BLaER1 treated with 17β-estradiol and CSF1 and Interleukin-3, amounts not matched to agents 10 nM and 100 nM (cell line): ENCODE results near the gene TBC1D9.
A peak's percentile ranks its signal among the peaks of the same experiment; 100 is the strongest.

ENCODE experiments used
- H3K27ac ChIP-seq, 11 experiments: shearing (Covaris generic); formaldehyde crosslinking; 2 replicates each; pipeline ENCODE4 v1.8.1; 2022
- H3K27me3 ChIP-seq, 11 experiments: shearing (Covaris generic); formaldehyde crosslinking; 2 replicates each; pipeline ENCODE4 v1.8.1; 2022
- H3K36me3 ChIP-seq, 11 experiments: shearing (Covaris generic); formaldehyde crosslinking; 2 replicates each; pipeline ENCODE4 v1.8.1; 2022
- H3K4me1 ChIP-seq, 10 experiments: shearing (Covaris generic); formaldehyde crosslinking; 2 replicates each; pipeline ENCODE4 v1.8.1; 2022
- H3K4me2 ChIP-seq, 11 experiments: shearing (Covaris generic); formaldehyde crosslinking; 2 replicates each; pipeline ENCODE4 v1.8.1; 2022
- H3K4me3 ChIP-seq, 10 experiments: shearing (Covaris generic); formaldehyde crosslinking; 2 replicates each; pipeline ENCODE4 v1.8.1; 2022
- H3K9ac ChIP-seq, 11 experiments: shearing (Covaris generic); formaldehyde crosslinking; 2 replicates each; pipeline ENCODE4 v1.8.1; 2022
- H3K9me3 ChIP-seq, 11 experiments: shearing (Covaris generic); formaldehyde crosslinking; replicated peaks in 1 of 11; 2 replicates each; pipeline ENCODE4 v1.8.1; 2022
- H4K20me1 ChIP-seq, 11 experiments: shearing (Covaris generic); formaldehyde crosslinking; 2 replicates each; pipeline ENCODE4 v1.8.1; 2022
- Cebpa-rat ChIP-seq, 11 experiments: shearing (Covaris generic); IDR thresholded peaks; 2 replicates each; pipeline ENCODE4 v1.8.1; 2022

TBC1D9 gene

GRCh38 chr4:140756319-140757231, at the start of gene TBC1D9:
Gene TBC1D9 (minus strand): TSS chr4:140756385. CDS start chr4:140756045, 340 bp downstream.
- TF ChIP-seq Cebpa-rat (IDR thresholded peaks at IDR 0.05), result no peak
- Histone ChIP-seq H3K4me3 (peak within 1 kb of the TSS; percentile 67 to 80 (median 72)), H3K27me3 (peaks cover 0 to 10% (median 0%) of the 10 kb centered on the region in 11 experiments; a peak in 5 of 22 replicates), H3K9ac (peak within 1 kb of the TSS; percentile 71 to 90 (median 80)), H4K20me1 (peaks cover 0 to 7% (median 0%) of the 10 kb centered on the region in 11 experiments; a peak in 2 of 22 replicates), H3K36me3 (no peaks in the 10 kb centered on the region), H3K4me2 (peak within 1 kb of the TSS; percentile 55 to 86 (median 78)), H3K9me3 (peaks cover 11 to 19% (median 16%) of the 10 kb centered on the region in 11 experiments), H3K4me1 (peaks cover 0 to 29% (median 10%) of the 10 kb centered on the region in 10 experiments; a peak in 11 of 20 replicates), H3K27ac (peak within 1 kb of the TSS; percentile 48 to 94 (median 75))

GRCh38 chr4:140805293-140805692, 49.1 kb upstream of the TBC1D9 start:
- Histone ChIP-seq H4K20me1 (no peaks in the 10 kb centered on the region), H3K27ac (peak overlapping the region in 8 of 11 experiments; percentile 33 to 88 (median 81); a peak in 15 of 22 replicates), H3K4me3 (no peak overlapping the region), H3K27me3 (no peaks in the 10 kb centered on the region), H3K4me2 (peak overlapping the region in 7 of 11 experiments; percentile 75 to 91 (median 83); a peak in 12 of 22 replicates), H3K9me3 (peaks cover 0 to 6% (median 0%) of the 10 kb centered on the region in 11 experiments; a peak in 3 of 22 replicates), H3K36me3 (no peaks in the 10 kb centered on the region), H3K9ac (no peak overlapping the region), H3K4me1 (peaks cover 71 to 100% (median 98%) of the 10 kb centered on the region in 10 experiments)
- TF ChIP-seq Cebpa-rat (IDR thresholded peaks at IDR 0.05), result no peak

GRCh38 chr4:140802591-140802990, 46.4 kb upstream of the TBC1D9 start:
- no peak overlapping the region for H3K9ac ChIP-seq
- H3K4me3 ChIP-seq, result no peak overlapping the region
- peaks cover 0 to 6% (median 0%) of the 10 kb centered on the region in 11 experiments; a peak in 3 of 22 replicates for H3K9me3 ChIP-seq
- no peaks in the 10 kb centered on the region for H3K27me3 ChIP-seq
- H3K36me3 ChIP-seq, result no peaks in the 10 kb centered on the region
- peak overlapping the region; percentile 7 to 81 (median 67); a peak in 19 of 22 replicates for H3K4me2 ChIP-seq
- peak overlapping the region in 3 of 11 experiments; percentile 6 to 24 (median 8); a peak in 3 of 22 replicates for H3K27ac ChIP-seq
- TF ChIP-seq Cebpa-rat (IDR thresholded peaks at IDR 0.05), result no peak
- H3K4me1 ChIP-seq, result peaks cover 54 to 99% (median 97%) of the 10 kb centered on the region in 10 experiments
- H4K20me1 ChIP-seq, result no peaks in the 10 kb centered on the region

GRCh38 chr4:140800666-140801065, 44.5 kb upstream of the TBC1D9 start:
- H3K4me1 ChIP-seq, result peaks cover 46 to 91% (median 88%) of the 10 kb centered on the region in 10 experiments
- H4K20me1 ChIP-seq, result no peaks in the 10 kb centered on the region
- no peaks in the 10 kb centered on the region for H3K36me3 ChIP-seq
- no peaks in the 10 kb centered on the region for H3K27me3 ChIP-seq
- peak overlapping the region in 7 of 11 experiments; percentile 35 to 57 (median 40); a peak in 11 of 22 replicates for H3K27ac ChIP-seq
- H3K4me3 ChIP-seq, result no peak overlapping the region
- no peak for TF ChIP-seq Cebpa-rat (IDR thresholded peaks at IDR 0.05)
- peak overlapping the region; percentile 46 to 81 (median 67) for H3K4me2 ChIP-seq
- peaks cover 0 to 6% (median 0%) of the 10 kb centered on the region in 11 experiments; a peak in 3 of 22 replicates for H3K9me3 ChIP-seq
- peak overlapping the region in 3 of 11 experiments; percentile 1 to 38 (median 31); a peak in 2 of 22 replicates for H3K9ac ChIP-seq

- TF ChIP-seq Cebpa-rat (IDR thresholded peaks at IDR 0.05), result no peak
Measured at GRCh38 chr4:140799686-140800225, 43.6 kb upstream of the TBC1D9 start.

GRCh38 chr4:140793291-140793690, 37.1 kb upstream of the TBC1D9 start:
- Histone ChIP-seq H3K9ac (no peak overlapping the region), H3K4me1 (peaks cover 31 to 65% (median 54%) of the 10 kb centered on the region in 10 experiments), H3K9me3 (peaks cover 4 to 9% (median 7%) of the 10 kb centered on the region in 11 experiments; a peak in 21 of 22 replicates), H3K36me3 (peaks cover 0 to 4% (median 0%) of the 10 kb centered on the region in 11 experiments; a peak in 1 of 22 replicates), H3K27ac (no peak overlapping the region), H3K27me3 (no peaks in the 10 kb centered on the region), H4K20me1 (no peaks in the 10 kb centered on the region), H3K4me2 (peak overlapping the region in 5 of 11 experiments; percentile 0 to 49 (median 26); a peak in 5 of 22 replicates), H3K4me3 (no peak overlapping the region)
- TF ChIP-seq Cebpa-rat (IDR thresholded peaks at IDR 0.05), result no peak

More at GRCh38 chr4:140799686-140800225, 43.6 kb upstream of the TBC1D9 start:
- H3K4me3 ChIP-seq, result no peak overlapping the region
- H3K27ac ChIP-seq, result peak overlapping the region in 2 of 11 experiments; percentile 23 to 40; a peak in 5 of 22 replicates
- H3K9me3 ChIP-seq, result peaks cover 0 to 6% (median 0%) of the 10 kb centered on the region in 11 experiments; a peak in 1 of 22 replicates
- no peak overlapping the region for H3K9ac ChIP-seq
- H3K27me3 ChIP-seq, result no peaks in the 10 kb centered on the region
- H3K36me3 ChIP-seq, result no peaks in the 10 kb centered on the region
- peak overlapping the region in 8 of 11 experiments; percentile 1 to 81 (median 70); a peak in 14 of 22 replicates for H3K4me2 ChIP-seq
- peaks cover 43 to 82% (median 79%) of the 10 kb centered on the region in 10 experiments for H3K4me1 ChIP-seq
- no peaks in the 10 kb centered on the region for H4K20me1 ChIP-seq

- Histone ChIP-seq H3K27me3 (no peaks in the 10 kb centered on the region), H3K27ac (peak overlapping the region in 9 of 11 experiments; percentile 31 to 82 (median 63); a peak in 14 of 22 replicates), H3K9ac (peak overlapping the region in 5 of 11 experiments; percentile 37 to 59 (median 51); a peak in 5 of 22 replicates), H3K36me3 (peaks cover 0 to 4% (median 0%) of the 10 kb centered on the region in 11 experiments; a peak in 1 of 22 replicates), H3K4me1 (peaks cover 22 to 48% (median 38%) of the 10 kb centered on the region in 10 experiments), H3K4me3 (no peak overlapping the region), H3K9me3 (peaks cover 12 to 16% (median 13%) of the 10 kb centered on the region in 11 experiments; a peak in 21 of 22 replicates), H3K4me2 (peak overlapping the region; percentile 63 to 89 (median 73)), H4K20me1 (no peaks in the 10 kb centered on the region)
- TF ChIP-seq Cebpa-rat (IDR thresholded peaks at IDR 0.05), result no peak
Measured at GRCh38 chr4:140790765-140791164, 34.6 kb upstream of the TBC1D9 start.

GRCh38 chr4:140790171-140790570, 34.0 kb upstream of the TBC1D9 start:
- Histone ChIP-seq H3K9me3 (peaks cover 12 to 16% (median 13%) of the 10 kb centered on the region in 11 experiments; a peak in 21 of 22 replicates), H3K36me3 (peaks cover 0 to 4% (median 0%) of the 10 kb centered on the region in 11 experiments; a peak in 1 of 22 replicates), H3K9ac (peak overlapping the region in 5 of 11 experiments; percentile 37 to 59 (median 51); a peak in 6 of 22 replicates), H3K4me3 (no peak overlapping the region), H3K27me3 (no peaks in the 10 kb centered on the region), H3K4me1 (peaks cover 22 to 48% (median 38%) of the 10 kb centered on the region in 10 experiments), H4K20me1 (no peaks in the 10 kb centered on the region), H3K4me2 (peak overlapping the region; percentile 63 to 89 (median 73)), H3K27ac (peak overlapping the region in 9 of 11 experiments; percentile 23 to 82 (median 63); a peak in 14 of 22 replicates)
- TF ChIP-seq Cebpa-rat (IDR thresholded peaks at IDR 0.05), result no peak
